Measurements from ENCODE around the gene PHF20.
A peak's percentile ranks its signal among the peaks of the same experiment; 100 is the strongest.
"Not testable (repeated sequence)": the region's sequence is repeated elsewhere in the genome, so short reads cannot be mapped to it uniquely, and the experiment has no call there.

Gene PHF20

DNA sequence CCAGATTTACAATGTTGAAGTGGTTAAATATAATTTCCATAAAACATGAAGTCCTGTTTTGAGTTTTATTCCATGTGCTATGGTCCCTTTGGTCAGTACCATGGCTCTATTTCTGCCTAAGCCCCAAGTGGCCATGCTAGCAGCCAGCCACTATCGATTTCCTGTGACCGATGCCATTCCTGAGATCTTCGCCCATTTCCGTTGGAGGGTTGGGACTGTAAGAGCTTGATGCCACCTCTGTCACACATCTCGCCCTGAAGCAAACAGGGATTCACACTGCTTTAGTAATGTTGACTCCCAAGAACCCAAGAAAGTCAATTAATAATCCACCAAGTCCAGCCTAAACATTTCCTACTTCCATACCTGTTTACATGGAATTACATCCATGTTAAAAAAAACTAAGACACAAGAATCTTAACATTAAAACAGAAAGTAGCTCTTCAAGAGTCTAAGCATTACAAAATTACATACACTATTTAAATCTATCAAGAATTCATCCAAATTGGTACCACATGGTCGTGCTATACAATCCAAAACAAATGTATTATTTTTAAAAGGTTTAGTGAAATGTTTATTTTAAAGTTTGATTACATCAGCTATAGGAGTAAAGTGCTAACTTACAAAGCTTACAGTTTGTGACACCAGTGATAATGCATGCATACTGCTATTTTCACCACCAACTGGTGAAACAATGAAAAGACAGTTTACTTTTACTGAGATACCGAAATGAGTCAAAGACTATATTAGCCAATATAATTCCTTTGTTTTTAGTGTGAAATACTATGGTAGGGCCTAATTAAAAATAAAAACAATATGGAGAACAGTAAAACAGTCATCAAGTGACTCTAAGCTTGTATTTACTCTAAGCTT lies 32.3 kb upstream of the PHF20 start:
- no peak for DNase-seq (ENCODE audit: low read depth)

DNA sequence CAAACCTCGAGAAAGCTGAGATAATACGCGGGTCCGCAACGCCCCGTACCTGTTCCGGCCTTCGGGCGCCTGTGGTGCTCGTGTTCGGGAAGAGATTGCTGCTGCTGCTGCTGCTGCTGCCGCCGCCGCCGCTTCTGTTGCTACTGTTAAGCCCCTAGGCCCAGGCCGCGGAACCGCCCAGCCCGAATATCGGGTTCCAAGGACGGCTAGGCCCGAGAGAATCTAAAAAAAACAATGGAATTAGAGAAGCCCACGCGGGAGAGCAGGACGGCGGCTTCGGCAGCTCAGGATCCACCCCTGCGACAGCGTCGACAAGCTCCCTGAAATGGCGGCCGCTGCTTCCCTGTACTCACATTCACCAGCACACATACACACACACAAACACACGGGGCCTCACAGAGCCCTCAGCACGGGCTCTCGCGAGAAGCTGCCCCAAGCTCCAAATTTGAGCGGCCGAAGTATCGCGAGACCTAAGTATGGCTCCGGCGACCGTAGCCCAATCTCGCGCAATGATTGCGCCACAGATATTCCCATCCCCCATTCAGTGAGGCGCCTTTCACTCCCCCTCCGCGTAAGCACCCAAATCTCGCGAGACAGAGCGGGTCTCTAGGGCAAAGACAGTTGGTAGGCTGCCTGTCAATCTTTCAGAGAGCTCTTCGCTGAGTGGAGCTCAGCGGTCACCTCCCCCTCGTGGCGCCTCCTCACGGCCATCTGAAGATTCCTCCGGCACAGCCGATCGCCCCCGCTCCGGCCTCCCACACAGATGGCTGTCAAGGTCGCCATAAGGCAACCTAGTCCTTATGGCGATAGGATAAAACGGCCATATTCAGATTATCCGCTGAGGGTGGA lies 29.7 kb upstream of the PHF20 start, which contains the start of gene RBM39:
RBM39 (minus strand) TSS at position 369 of the 849 bp plus-strand sequence. CDS start 1,386 bp downstream, outside the sequence.
- peak; percentile 100 for DNase-seq (ENCODE audit: low read depth)

DNA sequence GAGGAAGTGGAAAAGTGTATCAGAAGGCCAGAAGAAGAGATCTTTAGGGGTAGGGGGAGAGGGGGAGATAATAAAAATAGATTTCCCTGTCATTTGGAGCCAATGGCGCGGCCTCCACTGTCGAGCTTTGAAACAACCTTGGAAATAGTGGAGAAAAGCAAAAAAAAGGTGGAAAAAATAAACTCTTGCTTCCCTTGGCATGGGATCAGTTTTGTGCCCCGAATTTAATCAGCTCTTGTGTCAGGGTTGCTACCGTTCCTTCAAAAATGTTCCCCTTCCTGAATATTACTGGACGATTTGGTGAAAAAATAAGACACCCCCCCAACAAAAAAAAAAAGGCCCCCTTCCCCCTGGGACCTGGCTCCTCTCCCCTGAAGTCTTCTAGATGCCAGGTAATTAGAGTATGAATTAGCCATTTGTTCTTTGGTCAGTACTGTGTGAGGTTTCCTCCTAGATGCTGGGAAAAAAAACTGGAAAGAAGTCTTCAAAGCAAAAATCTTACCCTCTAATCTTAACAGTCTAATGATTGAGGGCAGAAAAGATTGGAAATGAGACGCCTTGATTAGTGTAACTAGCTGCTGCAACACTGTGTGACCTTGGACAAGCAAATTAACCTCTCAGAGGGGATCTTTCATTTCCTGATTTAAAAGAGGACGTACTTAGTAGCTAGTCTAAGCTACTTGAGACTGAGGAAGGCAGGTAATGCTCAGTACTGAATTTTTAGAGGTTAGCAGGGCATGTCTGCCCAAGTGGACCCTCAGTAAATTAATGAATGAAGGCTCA lies 28.9 kb upstream of the PHF20 start:
- DNase-seq (ENCODE audit: low read depth): no peak

DNA sequence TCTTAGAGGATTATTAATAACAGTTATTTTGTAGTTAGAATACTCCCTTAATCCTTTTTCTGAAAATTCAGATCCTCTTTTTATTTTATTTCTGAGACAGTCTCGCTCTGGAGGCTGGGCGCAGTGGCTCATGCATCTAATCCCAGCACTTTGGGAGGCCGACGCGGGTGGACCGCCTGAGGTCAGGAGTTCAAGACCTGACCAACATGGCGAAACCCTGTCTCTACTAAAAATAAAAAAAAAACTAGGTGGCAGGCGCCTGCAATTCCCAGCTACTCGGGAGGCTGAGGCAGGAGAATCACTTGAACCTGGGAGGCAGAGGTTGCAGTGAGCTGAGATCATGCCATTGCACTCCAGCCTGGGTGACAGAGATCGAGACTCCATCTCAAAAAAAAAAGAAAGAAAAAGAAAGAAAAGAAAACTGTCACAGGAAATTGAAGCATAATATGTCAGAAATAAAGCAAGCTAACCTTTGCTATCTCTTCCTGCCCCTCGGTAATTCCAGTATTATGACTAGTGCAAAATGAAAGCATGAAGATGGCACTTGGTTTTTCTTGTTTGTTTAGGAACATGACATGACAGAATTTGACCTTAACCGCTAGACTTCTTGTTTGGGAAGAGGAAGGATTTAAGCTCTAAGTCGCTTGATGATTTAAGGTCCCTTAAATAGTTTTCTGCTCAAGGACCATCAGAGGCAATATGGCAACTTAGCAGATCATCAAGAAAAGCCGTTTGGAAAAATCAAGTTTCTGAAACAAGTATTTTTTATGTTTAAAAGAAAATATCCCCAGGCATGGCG lies 27.9 kb upstream of the PHF20 start:
- DNase-seq (ENCODE audit: low read depth): no peak

- DNase-seq (ENCODE audit: low read depth): not testable (repeated sequence)
These were observed 27.3 kb upstream of the PHF20 start for GRCh38 chr20:35744492-35744841.

DNA sequence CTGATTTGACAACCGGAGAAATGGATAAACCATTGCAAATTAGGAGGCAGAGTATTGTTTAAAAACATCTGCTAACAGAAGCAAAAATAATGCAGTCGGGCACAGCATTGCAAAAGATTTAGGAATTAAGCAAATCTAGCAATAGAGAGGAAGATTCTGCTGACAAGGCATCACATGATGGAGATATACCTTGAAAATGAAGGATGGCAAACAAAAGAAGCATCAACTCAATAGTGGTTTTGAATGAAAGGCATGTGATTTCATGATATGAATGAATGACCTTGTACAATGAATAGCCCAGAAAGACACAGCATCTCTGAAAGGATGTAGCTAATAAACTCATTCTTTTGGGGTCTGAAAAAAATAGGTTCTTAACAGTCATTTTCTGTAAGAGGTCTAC lies 21.2 kb upstream of the PHF20 start:
- no peak for DNase-seq (ENCODE audit: low read depth)

DNA sequence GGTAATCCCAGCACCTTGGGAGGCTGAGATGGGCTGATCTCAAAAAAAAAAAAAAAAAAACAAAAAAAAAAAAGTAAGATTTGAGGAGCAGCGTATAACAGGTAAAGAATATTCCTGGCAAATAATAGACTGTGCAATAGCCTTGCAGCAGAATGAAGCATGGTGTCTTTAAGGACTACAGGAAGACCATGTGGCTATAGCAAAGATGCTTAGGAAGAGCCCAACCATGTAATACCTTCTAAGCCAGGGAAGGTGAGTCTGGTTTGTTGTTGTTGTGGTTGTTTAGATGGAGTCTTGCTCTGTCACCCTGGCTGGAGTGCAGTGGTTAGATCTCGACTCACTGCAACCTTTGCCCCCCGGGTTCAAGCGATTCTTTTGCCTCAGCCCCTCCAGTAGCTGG lies 15.4 kb upstream of the PHF20 start:
- no peak for DNase-seq (ENCODE audit: low read depth)

DNA sequence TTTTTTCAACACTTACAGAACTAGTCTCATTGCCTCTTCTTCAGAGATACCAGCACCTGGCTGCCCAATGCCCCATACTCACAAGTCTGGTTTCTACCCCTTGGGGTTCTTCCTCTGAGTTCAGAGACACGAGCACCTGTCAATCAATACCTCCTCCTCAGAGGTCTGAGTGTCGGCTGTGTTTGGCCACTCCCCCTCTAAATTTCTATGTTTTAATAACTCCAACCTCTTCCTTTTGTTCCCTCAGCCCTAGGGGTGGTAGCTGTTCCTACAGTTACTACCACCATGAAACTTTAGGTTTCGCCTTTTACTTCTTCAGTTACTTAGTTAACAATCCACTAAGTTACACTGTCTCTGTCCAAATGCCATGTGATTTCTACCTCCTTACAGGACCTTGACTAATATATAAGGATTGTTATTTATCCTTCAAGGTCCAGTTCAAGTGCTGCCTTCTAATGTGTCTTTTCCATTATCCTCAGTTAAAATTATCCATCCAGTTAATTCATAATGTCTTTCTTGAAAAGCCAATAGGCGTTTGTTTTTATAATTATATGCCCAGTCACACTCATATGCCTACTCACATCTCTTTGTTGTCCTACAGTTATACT lies 14.6 kb upstream of the PHF20 start:
- DNase-seq (ENCODE audit: low read depth): no peak

DNA sequence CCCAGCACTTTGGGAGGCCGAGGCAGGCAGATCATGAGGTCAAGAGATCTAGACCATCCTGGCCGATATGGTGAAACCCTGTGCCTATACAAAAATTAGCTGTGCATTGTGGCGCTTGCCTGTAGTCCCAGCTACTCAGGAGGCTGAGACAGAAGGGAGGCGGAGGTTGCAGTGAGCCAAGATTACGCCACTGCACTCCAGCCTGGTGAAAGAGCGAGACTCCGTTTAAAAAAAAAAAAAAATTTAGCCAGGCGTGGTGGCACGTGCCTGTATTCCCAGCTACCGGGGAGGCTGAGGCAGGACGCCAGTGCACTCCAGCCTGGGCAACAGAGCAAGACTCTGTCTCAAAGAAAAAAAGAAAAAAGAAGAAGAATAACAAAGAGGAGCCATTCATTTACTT lies 10.3 kb upstream of the PHF20 start:
- DNase-seq (ENCODE audit: low read depth): not testable (repeated sequence)

- no peak for DNase-seq (ENCODE audit: low read depth)
These were observed 9.4 kb upstream of the PHF20 start for GRCh38 chr20:35762461-35762860.

GRCh38 chr20:35764936-35765335 lies 6.9 kb upstream of the PHF20 start:
- DNase-seq (ENCODE audit: low read depth): not testable (repeated sequence)

DNA sequence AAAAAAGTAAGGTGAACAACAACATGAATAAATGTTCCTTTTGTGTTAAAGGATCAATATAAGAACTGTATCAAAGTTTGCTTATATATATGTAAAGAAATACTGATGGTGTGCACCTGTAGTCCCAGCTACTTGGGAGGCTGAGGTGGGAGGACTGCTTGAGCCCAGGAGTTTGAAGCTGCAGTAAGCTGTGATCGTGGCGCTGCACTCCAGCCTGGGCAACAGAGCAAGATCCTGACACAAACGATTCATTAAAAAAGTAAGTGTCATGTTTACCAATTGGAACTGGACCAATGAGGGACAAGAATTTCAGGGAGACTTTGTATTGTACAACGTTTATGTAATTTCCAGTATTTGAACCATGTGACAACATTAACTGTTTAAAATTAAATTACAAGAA lies 5.0 kb upstream of the PHF20 start:
- no peak for DNase-seq (ENCODE audit: low read depth)

DNA sequence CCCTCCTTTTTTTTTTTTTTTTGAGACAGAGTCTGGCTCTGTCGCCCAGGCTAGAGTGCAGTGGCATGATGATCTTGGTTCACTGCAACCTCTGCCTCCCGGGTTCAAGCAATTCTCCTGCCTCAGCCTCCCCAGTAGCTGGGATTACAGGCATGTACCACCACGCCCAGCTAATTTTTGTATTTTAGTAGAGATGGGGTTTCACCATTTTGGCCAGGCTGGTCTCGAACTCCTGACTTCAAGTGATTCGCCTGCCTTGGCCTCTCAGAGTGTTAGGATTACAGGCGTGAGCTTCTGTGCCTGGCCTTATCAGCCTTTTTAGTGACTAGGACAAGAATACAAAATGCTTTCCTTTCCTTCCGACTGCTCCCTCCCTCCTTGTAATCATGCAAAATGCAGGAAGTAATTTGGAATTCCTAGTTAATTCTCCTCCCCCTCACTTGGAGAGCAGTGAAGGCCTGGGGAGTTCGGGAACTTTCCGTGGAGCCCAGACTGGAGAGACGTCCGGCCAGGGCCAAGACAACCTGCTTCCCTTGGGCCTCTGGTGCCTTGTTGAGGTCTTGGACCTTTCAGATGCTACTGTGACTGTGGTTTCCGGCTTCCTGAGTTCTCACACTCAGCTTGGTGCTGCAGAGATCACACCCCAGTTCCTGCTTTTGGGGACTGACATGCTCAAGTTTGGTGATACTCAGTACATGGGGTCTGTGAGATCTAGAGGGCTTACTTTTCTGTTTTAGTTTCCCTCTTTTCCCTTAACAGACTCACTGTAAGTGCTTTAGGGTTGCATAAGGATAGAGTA lies 3.9 kb upstream of the PHF20 start:
- DNase-seq (ENCODE audit: low read depth): no peak

- peak; percentile 88 for DNase-seq (ENCODE audit: low read depth)
These were observed 2.8 kb upstream of the PHF20 start for GRCh38 chr20:35768731-35769664.

DNA sequence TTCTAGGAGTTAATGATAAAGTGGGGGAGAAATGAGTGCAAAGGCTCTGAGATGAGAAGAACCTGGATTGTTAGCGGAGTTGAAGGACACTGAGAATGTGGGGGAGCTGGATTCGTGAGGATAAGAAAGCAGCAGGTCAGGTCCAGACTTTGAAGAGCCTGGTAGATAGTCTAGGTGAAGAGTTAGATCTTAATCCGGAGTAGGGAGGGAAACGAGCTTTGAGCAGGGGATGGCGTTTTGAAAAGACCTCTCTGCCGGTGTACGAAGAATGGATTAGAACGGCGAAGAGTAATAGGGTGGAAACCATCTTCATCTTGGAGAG lies 487 bp upstream of the PHF20 start:
- no peak for DNase-seq (ENCODE audit: low read depth)

DNA sequence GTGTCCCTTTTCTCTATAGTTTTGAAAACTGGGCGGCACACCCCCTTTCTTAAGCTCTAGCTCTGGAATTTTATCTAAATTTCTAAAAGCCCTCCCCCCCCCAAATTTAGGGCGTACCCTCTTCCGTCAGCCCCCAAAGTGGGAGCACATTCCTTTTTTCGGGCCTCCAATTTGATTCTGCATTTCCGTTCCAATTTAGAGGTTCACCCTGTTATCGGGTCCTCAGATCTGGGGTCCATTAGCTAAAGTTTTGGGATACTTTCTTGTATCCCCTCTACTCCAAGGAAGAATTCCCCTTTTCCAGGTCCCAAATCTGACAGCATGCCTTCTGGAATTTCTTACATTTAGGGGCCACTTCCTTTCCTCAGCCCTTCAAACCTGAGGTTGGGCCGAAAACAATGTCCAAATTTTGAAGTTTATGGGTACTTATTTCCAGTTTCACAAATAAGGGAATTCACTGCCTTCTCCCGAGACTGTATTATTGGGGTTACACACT lies 796 bp downstream of the PHF20 start:
- no peak for DNase-seq (ENCODE audit: low read depth)

- no peak for DNase-seq (ENCODE audit: low read depth)
These were observed 1.4 kb downstream of the PHF20 start for GRCh38 chr20:35773154-35773751.

GRCh38 chr20:35774391-35774790 lies 2.6 kb downstream of the PHF20 start:
- no peak for DNase-seq (ENCODE audit: low read depth)

Data from non-pigmented ciliary epithelial cell (primary cell).